ENCODE results near the gene KIF5C.

The KIF5C gene

DNA sequence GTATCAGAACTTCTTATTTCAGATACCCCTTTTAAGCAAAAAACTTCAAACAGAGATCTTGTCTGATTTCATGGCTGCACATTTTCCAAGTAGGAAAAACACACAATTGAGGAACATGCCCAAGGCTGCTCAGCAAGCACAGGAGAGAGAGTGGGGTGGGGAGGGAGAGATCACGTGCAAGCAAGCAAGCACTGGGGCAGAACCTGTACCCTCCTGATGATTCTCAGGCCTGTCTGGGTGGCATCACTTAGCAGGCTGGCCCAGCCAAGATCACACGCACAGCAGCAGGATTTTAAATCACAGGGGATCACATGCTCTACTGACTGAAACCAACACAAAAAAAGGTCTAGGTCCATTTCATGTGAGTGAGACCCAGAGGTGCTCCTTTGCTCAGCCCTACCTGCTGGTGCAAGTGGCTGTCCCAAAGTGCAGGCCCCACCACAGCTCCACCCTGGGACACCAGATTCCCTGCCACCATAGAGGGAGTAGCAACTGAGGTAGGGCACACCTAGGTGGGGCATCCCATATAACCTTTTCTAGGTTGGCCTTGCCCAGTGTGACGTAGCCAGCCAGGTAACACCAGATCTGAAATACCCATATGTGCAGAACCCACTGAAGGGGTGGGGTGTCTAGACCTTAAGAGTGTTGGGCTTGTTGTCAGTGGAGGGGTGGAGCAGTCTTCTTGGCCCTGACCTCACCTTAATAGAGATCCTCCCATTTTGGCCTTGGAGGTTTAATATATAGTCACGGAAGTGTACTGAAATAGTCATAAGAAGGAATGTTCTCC is 161.7 kb downstream of the KIF5C start:
- Histone ChIP-seq H3K4me3 (ENCODE audit: low read length) (no peak overlapping the region), H3K4me1 (ENCODE audit: control insufficient read depth, insufficient read depth, low read length) (no peaks in the 10 kb centered on the region), H3K27ac (ENCODE audit: low read depth, low read length) (no peak overlapping the region), H3K27me3 (ENCODE audit: control insufficient read depth, insufficient read depth, low read length) (peaks cover 2% of the 10 kb centered on the region), H3K36me3 (ENCODE audit: control insufficient read depth, insufficient read depth, low read length) (no peaks in the 10 kb centered on the region), H3K9ac (ENCODE audit: low read length) (no peak overlapping the region)

DNA sequence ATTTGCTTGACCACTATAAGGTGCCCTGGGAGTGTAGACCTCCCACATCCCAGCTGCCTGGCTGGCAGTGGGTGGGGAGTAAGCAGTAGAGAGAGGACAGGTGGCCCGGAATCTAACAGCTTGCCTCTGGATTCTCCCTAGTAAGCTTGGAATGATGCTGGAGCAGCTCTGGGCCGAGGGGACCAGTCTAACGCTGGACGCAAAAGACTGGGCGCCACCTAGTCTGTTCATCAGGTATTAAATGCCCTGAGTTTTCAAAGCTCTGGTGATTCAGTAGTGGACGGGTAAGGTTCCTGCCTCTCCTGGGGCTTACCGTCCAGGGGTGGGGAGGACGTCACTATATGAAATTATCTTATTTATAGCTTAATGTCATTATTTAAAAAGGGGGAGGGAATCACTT is 162.8 kb downstream of the KIF5C start:
- Histone ChIP-seq H3K9ac (ENCODE audit: low read length) (no peak overlapping the region), H3K36me3 (ENCODE audit: control insufficient read depth, insufficient read depth, low read length) (no peaks in the 10 kb centered on the region), H3K4me3 (ENCODE audit: low read length) (peak overlapping the region; percentile 41), H3K4me1 (ENCODE audit: control insufficient read depth, insufficient read depth, low read length) (no peaks in the 10 kb centered on the region), H3K27me3 (ENCODE audit: control insufficient read depth, insufficient read depth, low read length) (peaks cover 2% of the 10 kb centered on the region), H3K27ac (ENCODE audit: low read depth, low read length) (no peak overlapping the region)

DNA sequence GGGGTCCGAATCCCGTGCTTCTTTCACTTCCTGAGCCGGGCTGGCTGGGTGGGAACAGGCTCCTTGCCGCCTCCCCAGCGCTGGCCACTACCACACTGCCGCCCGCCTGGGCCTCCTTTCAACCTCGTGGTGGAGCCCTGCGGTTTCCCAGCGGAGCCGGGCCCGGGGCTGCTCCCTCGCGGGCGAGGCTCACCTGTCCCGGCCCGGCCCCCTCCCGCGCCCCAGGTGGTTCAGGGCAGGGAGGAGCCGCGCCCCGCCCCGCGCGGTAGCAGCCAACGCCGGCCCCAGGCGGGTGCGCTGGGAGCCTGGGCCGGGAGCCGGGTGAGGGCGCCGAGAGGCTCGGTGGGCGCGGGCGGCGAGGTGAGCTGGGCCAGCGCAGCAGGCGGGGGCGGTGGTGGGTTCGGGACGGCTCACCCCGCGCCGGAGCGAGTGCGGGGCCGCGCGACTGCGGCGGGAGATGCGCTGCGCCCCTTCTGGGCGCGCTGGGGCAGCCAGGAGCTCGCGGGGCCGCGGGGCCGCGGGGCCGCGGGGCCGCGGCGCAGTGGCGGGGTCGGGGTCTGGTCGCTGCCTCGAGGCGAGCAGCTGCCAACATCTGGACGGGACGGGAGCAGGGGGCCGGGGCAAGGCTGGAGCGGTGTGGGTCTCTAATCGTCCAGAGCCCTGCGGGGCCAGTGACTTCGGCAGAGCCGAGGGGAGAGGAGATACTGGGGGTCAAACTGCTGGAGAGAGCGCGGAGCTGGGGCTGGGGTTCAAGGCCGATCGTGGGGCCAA is 163.6 kb downstream of the KIF5C start, which contains the start of gene LYPD6B:
TSS of gene LYPD6B (plus strand) at position 258 of the 771 bp plus-strand sequence. CDS start 92,250 bp downstream, outside the sequence.
- Histone ChIP-seq H3K9ac (ENCODE audit: low read length) (no peak within 1 kb of the TSS), H3K36me3 (ENCODE audit: control insufficient read depth, insufficient read depth, low read length) (no peaks in the 10 kb centered on the region), H3K27me3 (ENCODE audit: control insufficient read depth, insufficient read depth, low read length) (peaks cover 2% of the 10 kb centered on the region), H3K27ac (ENCODE audit: low read depth, low read length) (no peak within 1 kb of the TSS), H3K4me3 (ENCODE audit: low read length) (peak within 1 kb of the TSS; percentile 44), H3K4me1 (ENCODE audit: control insufficient read depth, insufficient read depth, low read length) (no peaks in the 10 kb centered on the region)

DNA sequence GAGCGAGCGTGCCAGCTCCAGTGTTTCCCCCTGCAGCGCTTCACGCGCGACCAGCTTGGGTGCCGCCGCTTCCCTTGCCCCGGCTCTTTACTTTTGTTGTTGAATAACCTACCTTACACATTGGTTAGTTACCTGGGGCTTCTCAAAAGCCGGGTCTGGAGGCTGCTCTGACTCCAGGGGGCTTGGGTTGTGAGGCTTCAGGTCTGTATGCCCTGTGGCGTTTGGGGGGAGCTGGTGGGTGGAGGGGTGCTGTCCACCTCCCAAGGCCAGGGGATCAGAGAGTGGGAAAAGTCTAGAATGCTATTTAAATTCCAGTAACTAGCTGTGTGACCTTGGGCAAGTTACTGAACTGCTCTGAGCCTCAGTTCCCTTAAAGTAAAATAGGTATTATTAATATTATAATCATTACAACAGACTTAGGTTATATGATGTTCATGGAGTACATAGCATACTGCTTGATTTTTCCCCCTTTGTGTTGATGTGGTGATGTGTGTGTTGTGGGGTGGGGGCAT is 164.2 kb downstream of the KIF5C start:
- no peak overlapping the region for H3K27ac ChIP-seq (ENCODE audit: low read depth, low read length)
- peaks cover 2% of the 10 kb centered on the region for H3K27me3 ChIP-seq (ENCODE audit: control insufficient read depth, insufficient read depth, low read length)
- no peaks in the 10 kb centered on the region for H3K4me1 ChIP-seq (ENCODE audit: control insufficient read depth, insufficient read depth, low read length)
- H3K36me3 ChIP-seq (ENCODE audit: control insufficient read depth, insufficient read depth, low read length): no peaks in the 10 kb centered on the region
- H3K4me3 ChIP-seq (ENCODE audit: low read length): peak overlapping the region; percentile 44
- H3K9ac ChIP-seq (ENCODE audit: low read length): no peak overlapping the region

DNA sequence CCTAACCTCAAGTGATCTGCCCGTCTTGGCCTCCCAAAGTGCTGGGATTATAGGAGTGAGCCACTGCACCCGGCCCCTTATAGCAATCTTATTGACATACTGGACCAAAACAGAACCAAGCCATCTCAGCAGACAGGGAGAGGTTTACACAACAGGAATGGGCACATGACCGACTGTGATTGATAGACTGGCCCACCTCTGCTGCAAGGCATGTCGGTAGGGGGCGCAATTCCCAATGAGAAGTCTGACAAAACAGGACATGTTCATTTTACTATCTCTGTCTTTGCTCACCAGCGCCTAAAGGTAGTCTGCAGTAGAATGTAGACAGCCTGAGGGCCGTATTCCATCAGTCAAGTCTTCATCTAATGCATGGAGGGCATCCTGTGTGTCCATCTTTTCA is 165.4 kb downstream of the KIF5C start:
- no peaks in the 10 kb centered on the region for H3K36me3 ChIP-seq (ENCODE audit: control insufficient read depth, insufficient read depth, low read length)
- no peak overlapping the region for H3K9ac ChIP-seq (ENCODE audit: low read length)
- no peak overlapping the region for H3K4me3 ChIP-seq (ENCODE audit: low read length)
- no peaks in the 10 kb centered on the region for H3K4me1 ChIP-seq (ENCODE audit: control insufficient read depth, insufficient read depth, low read length)
- no peak overlapping the region for H3K27ac ChIP-seq (ENCODE audit: low read depth, low read length)
- H3K27me3 ChIP-seq (ENCODE audit: control insufficient read depth, insufficient read depth, low read length): peaks cover 2% of the 10 kb centered on the region

DNA sequence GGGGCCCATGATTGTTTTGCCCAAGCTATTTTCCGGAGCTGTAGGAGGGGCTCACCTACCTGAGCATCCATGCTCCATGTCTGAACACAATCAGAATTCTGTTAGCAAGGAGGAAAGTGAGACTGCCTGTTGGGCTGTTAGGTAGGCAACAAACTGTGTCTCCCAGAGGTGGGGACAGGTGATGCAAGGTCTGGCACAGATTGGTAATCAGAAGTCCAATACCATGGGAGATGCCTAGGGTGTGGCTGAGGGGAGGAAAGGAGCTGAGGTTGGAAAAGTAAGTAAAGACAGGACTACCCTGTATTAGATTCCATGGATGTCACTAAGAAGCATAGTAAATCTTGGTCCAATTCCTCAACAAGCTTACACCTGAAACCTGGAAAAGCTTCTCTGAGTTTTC is 166.5 kb downstream of the KIF5C start:
- Histone ChIP-seq H3K27me3 (ENCODE audit: control insufficient read depth, insufficient read depth, low read length) (peaks cover 2% of the 10 kb centered on the region), H3K9ac (ENCODE audit: low read length) (no peak overlapping the region), H3K4me1 (ENCODE audit: control insufficient read depth, insufficient read depth, low read length) (no peaks in the 10 kb centered on the region), H3K27ac (ENCODE audit: low read depth, low read length) (no peak overlapping the region), H3K36me3 (ENCODE audit: control insufficient read depth, insufficient read depth, low read length) (no peaks in the 10 kb centered on the region), H3K4me3 (ENCODE audit: low read length) (no peak overlapping the region)

DNA sequence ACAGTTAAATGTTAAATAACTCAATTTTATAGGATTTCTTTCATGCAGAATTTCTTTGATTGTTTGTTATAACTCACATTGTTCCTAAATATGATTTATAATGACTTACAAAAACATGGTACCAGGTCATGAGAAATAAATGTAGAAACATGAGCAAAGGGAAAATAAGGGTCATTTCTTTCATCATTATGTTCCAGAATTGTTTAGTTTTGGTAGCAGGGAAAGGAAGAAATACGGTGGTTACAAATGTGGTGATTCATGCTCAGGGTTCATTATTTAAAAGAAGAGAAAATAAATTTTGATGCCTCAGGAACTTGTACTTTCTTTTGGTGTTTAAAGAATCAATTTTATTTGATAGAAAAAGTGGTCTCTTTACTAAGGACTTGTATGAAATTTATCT is 167.9 kb downstream of the KIF5C start:
- Histone ChIP-seq H3K9ac (ENCODE audit: low read length) (no peak overlapping the region), H3K4me3 (ENCODE audit: low read length) (no peak overlapping the region), H3K4me1 (ENCODE audit: control insufficient read depth, insufficient read depth, low read length) (no peaks in the 10 kb centered on the region), H3K36me3 (ENCODE audit: control insufficient read depth, insufficient read depth, low read length) (no peaks in the 10 kb centered on the region), H3K27ac (ENCODE audit: low read depth, low read length) (no peak overlapping the region), H3K27me3 (ENCODE audit: control insufficient read depth, insufficient read depth, low read length) (peaks cover 2% of the 10 kb centered on the region)

DNA sequence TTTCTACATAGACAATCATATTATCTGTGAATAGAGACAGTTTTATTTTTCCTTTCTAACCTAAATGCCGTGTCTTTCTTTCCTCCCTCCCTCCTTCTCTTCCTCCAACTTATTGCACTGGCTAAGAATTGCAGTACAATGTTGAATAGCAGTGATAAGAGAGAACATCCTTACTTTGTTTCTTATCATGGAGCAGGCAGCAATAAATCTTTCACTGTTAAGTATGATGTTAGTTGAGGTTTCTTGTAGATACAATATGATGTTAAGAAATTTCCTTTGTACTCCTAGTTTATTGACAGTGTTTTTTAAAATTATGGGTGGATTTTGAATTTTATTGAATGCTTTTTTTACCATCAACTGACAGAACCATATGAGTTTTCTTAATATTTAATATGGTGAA is 169.5 kb downstream of the KIF5C start:
- Histone ChIP-seq H3K9ac (ENCODE audit: low read length) (no peak overlapping the region), H3K36me3 (ENCODE audit: control insufficient read depth, insufficient read depth, low read length) (no peaks in the 10 kb centered on the region), H3K4me3 (ENCODE audit: low read length) (no peak overlapping the region), H3K27ac (ENCODE audit: low read depth, low read length) (no peak overlapping the region), H3K4me1 (ENCODE audit: control insufficient read depth, insufficient read depth, low read length) (no peaks in the 10 kb centered on the region), H3K27me3 (ENCODE audit: control insufficient read depth, insufficient read depth, low read length) (no peaks in the 10 kb centered on the region)

DNA sequence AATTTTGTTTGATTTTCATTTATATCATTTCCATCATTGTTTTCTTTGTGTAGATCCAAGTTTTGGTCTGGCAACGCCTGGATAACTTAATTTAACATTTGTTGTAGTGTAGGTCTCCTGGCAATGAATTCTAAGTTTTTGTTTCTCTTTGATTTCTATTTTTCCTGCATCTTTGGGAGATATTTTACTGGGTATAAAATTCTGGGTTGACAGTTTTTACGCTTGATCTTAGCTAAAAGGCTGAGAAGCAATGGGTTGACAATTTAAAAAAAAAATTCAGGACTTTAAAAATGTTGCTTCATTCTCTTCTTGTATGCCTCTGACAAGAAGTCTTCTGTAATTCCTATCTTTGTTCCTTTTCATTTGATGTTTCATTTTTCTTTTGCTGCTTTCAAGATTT is 172.1 kb downstream of the KIF5C start:
- no peak overlapping the region for H3K27ac ChIP-seq (ENCODE audit: low read depth, low read length)
- H3K9ac ChIP-seq (ENCODE audit: low read length): no peak overlapping the region
- H3K27me3 ChIP-seq (ENCODE audit: control insufficient read depth, insufficient read depth, low read length): no peaks in the 10 kb centered on the region
- no peak overlapping the region for H3K4me3 ChIP-seq (ENCODE audit: low read length)
- no peaks in the 10 kb centered on the region for H3K4me1 ChIP-seq (ENCODE audit: control insufficient read depth, insufficient read depth, low read length)
- H3K36me3 ChIP-seq (ENCODE audit: control insufficient read depth, insufficient read depth, low read length): no peaks in the 10 kb centered on the region

DNA sequence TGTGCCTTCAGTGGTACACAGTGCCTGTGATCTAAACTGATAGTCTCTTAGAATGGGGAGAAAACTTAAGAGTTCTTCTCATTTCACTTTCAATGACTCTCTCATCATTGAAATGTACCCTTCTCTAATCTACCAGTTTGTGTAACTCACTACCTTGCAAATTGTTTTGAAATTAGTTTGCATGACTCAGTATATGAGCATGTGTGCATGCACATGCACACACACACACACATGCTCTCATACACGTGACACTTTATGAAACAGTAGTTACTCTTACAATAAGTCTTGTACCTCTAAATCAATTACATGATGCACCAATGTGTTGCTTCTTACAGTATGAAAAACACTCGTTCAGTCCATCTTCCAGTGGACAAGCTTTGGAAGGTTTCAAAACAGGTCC is 174.1 kb downstream of the KIF5C start:
- no peak overlapping the region for H3K27ac ChIP-seq (ENCODE audit: low read depth, low read length)
- no peak overlapping the region for H3K4me3 ChIP-seq (ENCODE audit: low read length)
- no peaks in the 10 kb centered on the region for H3K36me3 ChIP-seq (ENCODE audit: control insufficient read depth, insufficient read depth, low read length)
- no peaks in the 10 kb centered on the region for H3K4me1 ChIP-seq (ENCODE audit: control insufficient read depth, insufficient read depth, low read length)
- no peaks in the 10 kb centered on the region for H3K27me3 ChIP-seq (ENCODE audit: control insufficient read depth, insufficient read depth, low read length)
- H3K9ac ChIP-seq (ENCODE audit: low read length): no peak overlapping the region

DNA sequence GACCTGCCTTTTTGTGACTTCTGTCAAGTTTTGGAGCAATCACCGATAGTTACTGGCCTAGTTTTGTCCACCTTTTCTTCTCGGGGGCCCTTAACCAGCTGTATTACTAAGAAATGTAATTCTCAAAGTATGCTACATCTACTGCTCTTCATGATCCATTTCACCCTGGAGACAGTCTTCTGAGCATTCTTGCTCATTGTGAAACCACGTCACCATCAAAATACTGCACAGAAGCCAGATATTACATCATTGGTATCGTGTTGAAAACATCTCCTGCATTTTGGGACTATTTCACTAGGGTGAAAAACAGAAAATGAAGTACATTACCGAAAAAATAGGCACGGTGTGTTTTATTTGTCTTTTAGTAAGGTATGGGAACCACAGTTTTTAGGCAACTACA is 175.2 kb downstream of the KIF5C start:
- Histone ChIP-seq H3K36me3 (ENCODE audit: control insufficient read depth, insufficient read depth, low read length) (no peaks in the 10 kb centered on the region), H3K9ac (ENCODE audit: low read length) (no peak overlapping the region), H3K4me1 (ENCODE audit: control insufficient read depth, insufficient read depth, low read length) (no peaks in the 10 kb centered on the region), H3K27ac (ENCODE audit: low read depth, low read length) (no peak overlapping the region), H3K4me3 (ENCODE audit: low read length) (no peak overlapping the region), H3K27me3 (ENCODE audit: control insufficient read depth, insufficient read depth, low read length) (no peaks in the 10 kb centered on the region)

DNA sequence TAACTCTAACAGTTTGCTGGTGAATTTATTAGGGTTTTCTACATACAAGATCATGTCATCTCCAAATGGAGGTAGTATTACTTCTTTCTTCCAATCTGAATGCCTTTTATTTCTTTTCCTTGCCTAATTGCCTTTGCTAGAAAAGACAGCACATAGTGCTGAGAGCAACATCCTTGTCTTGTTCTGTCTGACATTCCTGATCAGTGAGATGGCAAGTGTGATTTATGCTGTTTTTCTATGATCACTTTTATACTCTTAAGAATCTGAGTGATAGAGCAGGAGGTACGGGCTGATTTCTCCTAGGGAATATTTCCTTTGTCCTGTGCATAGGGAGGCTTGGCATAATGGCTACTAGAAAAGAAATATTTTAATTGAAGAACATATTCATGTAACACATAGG is 180.7 kb downstream of the KIF5C start:
- H3K4me3 ChIP-seq (ENCODE audit: low read length): no peak overlapping the region
- no peak overlapping the region for H3K9ac ChIP-seq (ENCODE audit: low read length)

More for the DNA sequence above, 180.7 kb downstream of the KIF5C start:
- Histone ChIP-seq H3K27ac (ENCODE audit: low read depth, low read length) (no peak overlapping the region), H3K36me3 (ENCODE audit: control insufficient read depth, insufficient read depth, low read length) (no peaks in the 10 kb centered on the region), H3K4me1 (ENCODE audit: control insufficient read depth, insufficient read depth, low read length) (no peaks in the 10 kb centered on the region), H3K27me3 (ENCODE audit: control insufficient read depth, insufficient read depth, low read length) (no peaks in the 10 kb centered on the region)
